Adrenal gland (tissue), 12 donors: ENCODE results near the gene DNAH11. TPM values are rescaled to one million over a fixed set of nuclear protein-coding genes. Genes with fewer than 3 reads are reported as not detected.

ENCODE experiments used
- DNase-seq, 7 donors: peaks; one replicate each; pipeline ENCODE4 v3.0.0-alpha.2; 2019 to 2020
- H3K27ac ChIP-seq, 5 donors: fragments of 200-600 bp; sonication (generic) in 4 of 5; 1 replicate in 3 of 5; 2 replicates in 2 of 5; pipeline versions ENCODE4 v1.5.1 to v1.8.0; 2016 to 2020; ENCODE audit warnings: mild to moderate bottlenecking in 1 of 5
- H3K27me3 ChIP-seq: fragments of 200-600 bp; 2 replicates; pipeline ENCODE4 v1.8.0; 2021
- H3K36me3 ChIP-seq, 2 donors: fragments of 200-600 bp; replicated peaks in 1 of 2; 1 replicate in 1 of 2; 2 replicates in 1 of 2; pipeline versions ENCODE4 v1.5.1 to v1.8.0; 2018 to 2022
- H3K4me1 ChIP-seq, 2 donors: fragments of 200-600 bp; replicated peaks in 1 of 2; 1 replicate in 1 of 2; 2 replicates in 1 of 2; pipeline versions ENCODE4 v1.5.1 to v1.8.0; 2018 to 2021
- H3K4me3 ChIP-seq, 4 donors: fragments of 200-600 bp; sonication (generic) in 3 of 4; one replicate each; pipeline ENCODE4 v1.5.1; 2016 to 2018
- H3K9me3 ChIP-seq, 3 donors: fragments of 200-600 bp; sonication (generic) in 1 of 3; replicated peaks in 1 of 3; 1 replicate in 2 of 3; 2 replicates in 1 of 3; pipeline versions ENCODE4 v1.5.1 to v1.8.0; 2016 to 2021
- POLR2A ChIP-seq, 2 donors: fragments of 450-650 bp; IDR thresholded peaks; one replicate each; pipeline ENCODE4 v1.6.1; 2017; ENCODE audit warnings: antibody characterized with exemption in 2 of 2, mild to moderate bottlenecking in 2 of 2, moderate library complexity in 1 of 2
- WGBS, 4 donors: extraction: QIAGEN DNeasy Blood & Tissue Kit in 2 of 4; methylation state at CpG; one replicate each; pipeline versions ENCODE4 v1.1.5 to v1.1.7; 2013 to 2017; 5-methylcytosine and 5-hydroxymethylcytosine counted together
- intact Hi-C, 2 donors: fragments of 100-400 bp; cut with DNase I; formaldehyde crosslinking; loops; one replicate each; pipeline versions ENCODE4 v1.14.1 to v1.15.0; 2022 to 2023
- polyA plus RNA-seq, 3 donors: library from polyadenylated mRNA; stranded (reverse); fragments of 200-250 nt in 2 of 3; fragments of 350-450 nt in 1 of 3; fragmentation: Illumina TruSeq in 1 of 3; extraction: RNeasy Lipid Tissue Mini Kit (QIAGEN cat#74804) in 1 of 3; gene quantifications; one replicate each; pipeline ENCODE4 v1.2.3, GENCODE V29; 2013 to 2014
- total RNA-seq, 9 donors: library from RNA; depleted of rRNA in 4 of 9; stranded (reverse); fragments of >200 nt in 4 of 9; fragments of 120-200 nt in 1 of 9; fragmentation: NEBNext Ultra II Directional in 1 of 9; extraction: Animal tissue kit (Norgen Biotek cat#: 25700) in 1 of 9; gene quantifications; one replicate each; pipeline versions ENCODE4 v1.1.0 to v1.2.4, GENCODE V29; 2013 to 2023
- TF ChIP-seq, protein P1 (sequence below), 6 experiments: fragments of 450-650 bp in 4 of 6; fragments of 200-600 bp in 2 of 6; sonication (generic) in 1 of 6; IDR thresholded peaks; 1 replicate in 5 of 6; 2 replicates in 1 of 6; pipeline versions ENCODE4 v1.5.1 to v1.8.0; 2016 to 2021; ENCODE audit warnings: antibody characterized with exemption in 6 of 6, mild to moderate bottlenecking in 2 of 6, moderate library complexity in 1 of 6
- donor health status: healthy with polysubstance abuse.
- donor health status: Bipolar disorder and iron deficiency.
- donor health status: DM: yes; HTN: yes; CAD: no.
- donor health status: DM: no; HTN: no; CAD: no.
- donor health status: DM: no; HTN: no; CAD: no.
- donor health status: DM: yes; HTN: yes; CAD: no.

Gene DNAH11
- total and polyA plus RNA-seq, 12 donors = 5.1 to 77.7 (median 23.1) TPM

DNA sequence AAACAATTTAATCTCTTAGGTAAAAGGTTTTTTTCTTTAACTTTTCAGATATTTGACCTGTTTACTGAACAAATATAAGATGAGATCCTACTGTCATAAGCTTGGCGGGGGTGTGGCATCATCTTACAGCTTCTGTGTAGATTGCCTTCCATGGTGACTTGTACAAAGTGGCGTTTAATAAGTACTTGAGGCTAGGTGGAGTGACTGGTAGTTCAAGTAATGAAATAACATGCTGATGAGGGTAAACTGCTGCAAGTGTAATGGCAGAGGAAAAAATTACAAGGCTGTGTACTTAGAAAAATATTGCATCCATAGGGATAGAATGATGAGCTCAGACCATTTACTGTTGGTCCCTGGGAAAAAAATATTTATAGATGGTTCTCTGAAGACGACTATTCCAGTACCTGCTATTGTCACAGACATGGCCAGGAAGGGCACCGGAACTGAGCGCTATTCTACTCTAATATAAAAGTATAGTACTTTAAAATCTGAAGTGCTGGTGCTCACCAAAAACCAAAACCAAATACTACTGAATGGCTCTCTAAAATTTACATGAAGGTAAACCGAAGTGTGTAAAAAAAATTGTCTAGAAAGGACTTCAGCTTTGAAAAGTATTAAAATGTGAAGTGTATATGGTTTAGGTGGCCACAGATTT is 42.4 kb downstream of the DNAH11 start:
- no peak for DNase-seq
- intact Hi-C loops = no loop called here
- TF ChIP-seq, protein P1, sequence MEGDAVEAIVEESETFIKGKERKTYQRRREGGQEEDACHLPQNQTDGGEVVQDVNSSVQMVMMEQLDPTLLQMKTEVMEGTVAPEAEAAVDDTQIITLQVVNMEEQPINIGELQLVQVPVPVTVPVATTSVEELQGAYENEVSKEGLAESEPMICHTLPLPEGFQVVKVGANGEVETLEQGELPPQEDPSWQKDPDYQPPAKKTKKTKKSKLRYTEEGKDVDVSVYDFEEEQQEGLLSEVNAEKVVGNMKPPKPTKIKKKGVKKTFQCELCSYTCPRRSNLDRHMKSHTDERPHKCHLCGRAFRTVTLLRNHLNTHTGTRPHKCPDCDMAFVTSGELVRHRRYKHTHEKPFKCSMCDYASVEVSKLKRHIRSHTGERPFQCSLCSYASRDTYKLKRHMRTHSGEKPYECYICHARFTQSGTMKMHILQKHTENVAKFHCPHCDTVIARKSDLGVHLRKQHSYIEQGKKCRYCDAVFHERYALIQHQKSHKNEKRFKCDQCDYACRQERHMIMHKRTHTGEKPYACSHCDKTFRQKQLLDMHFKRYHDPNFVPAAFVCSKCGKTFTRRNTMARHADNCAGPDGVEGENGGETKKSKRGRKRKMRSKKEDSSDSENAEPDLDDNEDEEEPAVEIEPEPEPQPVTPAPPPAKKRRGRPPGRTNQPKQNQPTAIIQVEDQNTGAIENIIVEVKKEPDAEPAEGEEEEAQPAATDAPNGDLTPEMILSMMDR (IDR thresholded peaks at IDR 0.05) = no peak
- no peak for TF ChIP-seq POLR2A (IDR thresholded peaks at IDR 0.05)
- Histone ChIP-seq H3K36me3 (no peaks in the 10 kb centered on the region), H3K27ac (no peak overlapping the region), H3K4me3 (no peak overlapping the region), H3K9me3 (no peaks in the 10 kb centered on the region), H3K4me1 (peaks cover 4 to 13% of the 10 kb centered on the region in 2 donors), H3K27me3 (no peaks in the 10 kb centered on the region)
- 84 to 94% (median 92%) methylated on average over 6 of the region's 6 CpGs for WGBS, 4 donors

DNA sequence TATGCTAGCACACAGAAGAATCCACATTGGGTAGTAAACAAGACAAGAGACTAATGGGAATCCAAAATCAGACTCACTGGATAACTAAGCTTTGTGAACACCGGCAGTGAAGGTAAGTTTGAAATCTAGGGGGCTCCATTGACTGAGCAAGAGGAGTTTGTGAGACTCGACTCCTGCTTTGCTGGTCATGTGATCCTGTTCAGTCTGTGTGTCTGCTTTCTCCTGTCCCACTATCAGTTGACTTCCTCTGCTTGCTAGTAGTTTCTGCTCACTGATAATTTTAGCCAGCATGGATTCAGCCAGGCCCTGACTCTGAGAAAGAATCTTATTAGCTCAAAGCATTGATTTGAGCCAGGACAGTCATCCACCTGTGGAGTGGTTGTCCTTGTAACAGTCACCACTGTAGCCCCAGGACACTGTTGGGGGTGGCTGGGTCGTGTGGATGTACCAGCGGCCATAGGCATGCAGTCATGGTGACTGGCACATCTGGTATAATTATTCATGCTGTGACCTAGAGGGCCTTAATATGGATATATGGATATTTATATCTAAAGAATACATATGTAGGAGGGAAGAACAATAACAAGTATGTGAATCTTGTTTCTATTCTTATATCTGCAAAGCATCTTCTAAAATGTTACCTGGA is 44.4 kb downstream of the DNAH11 start:
- 74 to 80% (median 77%) methylated on average over 4 of the region's 4 CpGs for WGBS, 4 donors
- no peak for DNase-seq
- Histone ChIP-seq H3K27me3 (no peaks in the 10 kb centered on the region), H3K36me3 (no peaks in the 10 kb centered on the region), H3K27ac (no peak overlapping the region), H3K9me3 (no peaks in the 10 kb centered on the region), H3K4me3 (no peak overlapping the region), H3K4me1 (no peaks in the 10 kb centered on the region)
- TF ChIP-seq POLR2A (IDR thresholded peaks at IDR 0.05) = no peak
- TF ChIP-seq, protein P1 (IDR thresholded peaks at IDR 0.05) = no peak
- intact Hi-C loops = no loop called here

DNA sequence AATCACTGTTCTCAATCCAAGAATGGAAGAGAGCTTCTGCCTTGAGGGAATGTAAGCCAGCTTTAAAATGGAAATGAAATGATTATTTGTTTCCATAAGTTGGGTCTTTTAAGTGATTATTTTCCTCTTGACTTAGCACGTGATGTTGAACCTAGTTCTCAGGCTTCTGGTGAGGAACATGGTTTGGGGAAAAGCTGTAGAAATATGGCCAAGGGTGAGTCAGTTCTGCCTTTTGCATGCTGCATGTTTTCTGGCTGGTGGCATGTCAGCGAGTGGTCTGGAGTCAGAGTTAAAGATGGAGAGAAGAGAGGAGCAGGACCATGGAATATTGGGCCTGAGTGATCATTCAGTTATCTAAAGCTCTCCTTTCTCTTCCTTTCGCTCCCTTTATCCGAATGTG is 54.0 kb downstream of the DNAH11 start:
- Histone ChIP-seq H3K36me3 (no peaks in the 10 kb centered on the region), H3K27me3 (no peaks in the 10 kb centered on the region), H3K27ac (no peak overlapping the region), H3K4me3 (no peak overlapping the region), H3K4me1 (no peaks in the 10 kb centered on the region), H3K9me3 (no peaks in the 10 kb centered on the region)
- intact Hi-C loops = no loop called here
- no peak for DNase-seq
- WGBS, 4 donors = 87 to 94% (median 90%) methylated on average over 4 of the region's 4 CpGs
- no peak for TF ChIP-seq POLR2A (IDR thresholded peaks at IDR 0.05)
- TF ChIP-seq, protein P1 (IDR thresholded peaks at IDR 0.05) = no peak

DNA sequence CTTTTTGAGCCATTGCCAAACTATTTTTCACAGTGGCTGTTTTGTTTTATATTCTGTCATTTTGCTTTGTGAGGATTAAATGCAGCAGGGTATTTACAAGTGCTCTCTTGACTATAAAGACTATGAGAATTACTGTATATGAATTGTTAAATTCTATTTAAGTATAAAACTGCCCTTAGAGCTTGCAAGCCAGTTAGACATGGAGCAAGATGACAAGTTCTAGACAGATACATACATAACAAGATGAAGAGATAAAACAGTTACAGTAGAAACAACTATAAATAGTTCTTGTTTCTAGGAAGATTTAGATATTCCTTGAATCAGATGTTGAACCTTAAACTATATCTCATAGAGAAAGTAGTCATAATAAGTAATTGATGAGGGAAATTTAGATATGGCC is 60.6 kb downstream of the DNAH11 start:
- Histone ChIP-seq H3K27me3 (no peaks in the 10 kb centered on the region), H3K27ac (no peak overlapping the region), H3K9me3 (no peaks in the 10 kb centered on the region), H3K36me3 (no peaks in the 10 kb centered on the region), H3K4me3 (no peak overlapping the region), H3K4me1 (no peaks in the 10 kb centered on the region)
- DNase-seq = no peak
- TF ChIP-seq POLR2A (IDR thresholded peaks at IDR 0.05) = no peak
- TF ChIP-seq, protein P1 (IDR thresholded peaks at IDR 0.05) = no peak
- intact Hi-C loops = no loop called here
